HG03571 (cell line): ENCODE data around the gene ASPG.

Source experiments
- ATAC-seq: cut with Tn5 transposase; IDR thresholded peaks from one replicate; pipeline ENCODE4 v1.9.1; 2021; ENCODE audit not compliant: unreplicated experiment

The ASPG gene

DNA sequence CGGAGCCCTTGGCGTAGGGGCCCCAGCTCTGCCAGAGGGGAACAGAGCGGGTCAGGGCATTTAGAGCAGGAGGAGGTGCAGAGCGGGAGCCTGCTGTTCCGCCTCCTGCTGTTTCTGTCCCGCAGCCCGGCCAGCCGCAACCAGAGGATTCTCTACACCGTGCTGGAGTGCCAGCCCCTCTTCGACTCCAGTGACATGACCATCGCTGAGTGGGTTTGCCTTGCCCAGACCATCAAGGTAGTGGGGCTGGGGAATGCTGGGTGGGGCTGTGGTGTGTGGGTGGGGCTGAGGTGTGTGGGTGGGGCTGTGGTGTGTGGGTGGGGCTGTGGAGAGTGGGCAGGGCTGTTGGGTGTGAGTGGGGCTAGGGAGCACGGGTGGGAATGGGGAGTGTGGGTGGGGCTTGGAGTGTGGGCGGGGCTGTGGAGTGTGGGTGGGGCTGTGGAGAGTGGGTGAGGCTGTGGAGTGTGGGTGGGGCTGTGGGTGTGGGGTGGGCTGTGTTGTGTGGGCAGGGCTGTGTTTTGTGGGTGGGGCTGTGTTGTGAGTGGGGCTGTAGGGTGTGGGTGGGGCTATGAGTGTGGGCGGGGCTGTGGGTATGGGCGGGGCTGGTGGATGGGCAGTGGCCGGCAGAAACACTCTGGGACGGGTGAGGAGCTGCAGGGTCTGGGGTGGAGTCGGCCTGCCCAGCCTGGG, 8.0 kb downstream of the ASPG start:
- no peak for ATAC-seq

DNA sequence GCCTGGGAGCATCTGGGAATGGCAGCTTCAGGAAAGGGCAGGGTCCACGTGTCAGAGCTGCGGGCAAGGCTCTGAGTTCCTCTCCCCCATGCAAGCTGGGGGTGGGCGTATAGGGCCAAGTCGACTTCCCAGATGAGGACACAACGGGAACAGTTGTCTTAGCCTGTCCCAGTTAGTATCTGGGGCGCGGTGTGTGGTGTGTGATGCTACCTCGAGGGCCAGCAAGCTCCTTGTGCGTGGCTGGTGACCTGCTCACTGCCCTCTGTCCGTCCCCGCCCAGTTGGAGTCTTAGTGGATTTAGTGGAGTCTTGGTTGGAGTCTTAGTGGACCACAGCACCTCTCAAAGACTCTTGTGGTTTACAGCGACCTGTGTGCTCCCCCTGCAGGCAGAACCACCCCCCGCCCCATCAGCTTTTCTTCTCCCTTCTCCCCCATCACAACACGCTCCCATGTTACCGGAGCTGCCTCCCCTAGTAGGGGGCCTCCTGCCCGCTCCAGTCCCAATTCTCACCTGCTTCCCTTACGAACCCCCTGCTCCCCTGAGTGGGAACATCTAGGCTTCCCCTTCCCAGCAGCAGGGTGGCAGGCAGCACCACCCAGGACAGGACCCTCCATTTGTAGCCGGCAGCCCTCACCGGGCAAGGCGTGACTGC, 8.7 kb downstream of the ASPG start:
- ATAC-seq, result no peak

DNA sequence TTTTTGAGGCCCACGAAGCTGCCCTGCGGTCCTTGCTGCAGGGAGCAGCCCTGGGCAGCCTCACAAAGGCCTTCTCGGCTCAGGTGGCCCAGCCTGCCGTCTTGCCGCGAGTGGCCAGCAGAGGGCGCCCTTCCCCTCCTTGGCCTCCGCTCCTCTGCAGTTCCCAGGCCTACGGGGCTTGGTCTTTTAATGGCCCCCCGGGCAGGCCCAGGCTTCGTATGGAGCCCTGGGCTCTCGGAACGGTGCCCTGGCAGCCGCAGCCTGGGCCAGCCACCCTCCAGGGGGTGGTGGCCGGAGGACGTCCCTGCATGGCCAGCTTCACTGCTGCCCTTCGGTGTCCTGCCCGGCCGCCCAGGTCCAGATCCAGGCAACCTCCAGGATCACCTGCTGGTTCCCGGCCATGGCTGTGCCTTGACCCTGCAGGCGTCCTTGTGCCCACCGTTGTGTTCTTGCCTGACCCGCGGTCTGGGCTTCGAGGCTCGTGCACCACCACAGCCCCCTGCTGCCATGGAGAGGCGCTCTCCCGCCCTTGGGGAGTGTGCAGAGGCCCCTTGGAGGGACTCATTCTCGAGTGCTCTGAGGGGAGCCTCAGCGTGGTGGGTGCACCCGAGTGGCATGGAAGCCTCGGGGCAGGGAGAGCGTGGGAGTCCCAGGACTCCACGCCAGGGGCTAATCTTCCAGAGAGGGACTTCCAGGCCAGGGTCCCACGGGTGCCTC, 9.4 kb downstream of the ASPG start:
- ATAC-seq, result no peak

DNA sequence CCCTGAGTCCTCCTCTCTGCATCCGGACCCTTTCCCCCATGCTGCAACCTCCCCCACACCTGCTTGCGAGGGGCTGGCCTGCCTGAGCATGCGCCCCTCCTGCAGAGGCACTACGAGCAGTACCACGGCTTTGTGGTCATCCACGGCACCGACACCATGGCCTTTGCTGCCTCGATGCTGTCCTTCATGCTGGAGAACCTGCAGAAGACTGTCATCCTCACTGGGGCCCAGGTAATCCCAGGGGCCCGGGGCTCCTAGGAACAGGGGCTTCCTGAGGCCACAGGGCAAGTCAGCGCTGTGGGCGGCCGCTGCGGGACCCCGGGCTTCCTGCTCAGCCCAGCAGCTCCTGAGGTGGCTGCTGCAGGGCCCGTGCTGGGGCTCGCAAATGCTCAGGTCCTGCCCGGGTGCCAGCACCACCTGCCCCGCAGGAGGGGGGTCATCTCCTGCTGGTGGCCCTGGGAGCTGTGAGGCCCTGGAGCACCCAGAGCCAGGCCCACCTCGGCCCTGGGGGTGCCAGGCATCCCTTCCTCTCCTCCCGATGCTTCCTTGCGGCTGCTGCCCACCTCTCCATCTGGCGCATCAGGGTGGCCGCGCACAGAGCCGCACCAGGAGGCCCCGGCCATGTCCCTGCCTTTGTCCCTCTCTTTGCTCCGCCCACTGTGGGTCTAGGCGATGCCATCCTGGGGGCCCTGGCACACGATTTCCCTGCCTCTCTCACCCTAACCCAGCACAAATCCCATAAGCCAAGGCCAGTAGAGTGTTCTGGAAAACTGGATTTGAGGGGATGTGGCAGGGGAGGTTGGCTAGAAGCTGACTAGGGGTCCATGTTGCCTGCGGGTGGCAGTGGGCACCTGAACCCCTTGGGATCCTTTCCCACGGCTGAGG, 10.2 kb downstream of the ASPG start:
- no peak for ATAC-seq

DNA sequence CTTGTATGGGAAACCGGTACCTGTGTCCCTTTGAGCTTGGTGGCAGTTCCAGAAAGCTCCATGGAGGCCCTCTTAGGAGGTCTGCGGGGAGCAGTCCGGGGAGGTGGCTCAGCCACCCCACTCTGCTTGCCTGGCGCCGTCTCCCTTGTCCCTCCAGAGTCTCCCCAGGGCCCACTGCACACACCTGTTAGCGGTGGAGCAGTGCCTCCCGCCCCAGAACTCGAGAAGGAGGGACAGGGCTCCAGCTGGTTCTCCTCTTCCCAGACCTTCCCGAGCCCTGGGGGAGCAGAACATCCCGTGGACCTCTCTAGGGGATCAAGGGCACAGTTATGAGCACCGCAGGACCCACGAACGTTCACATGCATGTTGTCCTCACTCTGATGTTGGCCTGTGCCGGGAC, 10.8 kb downstream of the ASPG start:
- no peak for ATAC-seq

DNA sequence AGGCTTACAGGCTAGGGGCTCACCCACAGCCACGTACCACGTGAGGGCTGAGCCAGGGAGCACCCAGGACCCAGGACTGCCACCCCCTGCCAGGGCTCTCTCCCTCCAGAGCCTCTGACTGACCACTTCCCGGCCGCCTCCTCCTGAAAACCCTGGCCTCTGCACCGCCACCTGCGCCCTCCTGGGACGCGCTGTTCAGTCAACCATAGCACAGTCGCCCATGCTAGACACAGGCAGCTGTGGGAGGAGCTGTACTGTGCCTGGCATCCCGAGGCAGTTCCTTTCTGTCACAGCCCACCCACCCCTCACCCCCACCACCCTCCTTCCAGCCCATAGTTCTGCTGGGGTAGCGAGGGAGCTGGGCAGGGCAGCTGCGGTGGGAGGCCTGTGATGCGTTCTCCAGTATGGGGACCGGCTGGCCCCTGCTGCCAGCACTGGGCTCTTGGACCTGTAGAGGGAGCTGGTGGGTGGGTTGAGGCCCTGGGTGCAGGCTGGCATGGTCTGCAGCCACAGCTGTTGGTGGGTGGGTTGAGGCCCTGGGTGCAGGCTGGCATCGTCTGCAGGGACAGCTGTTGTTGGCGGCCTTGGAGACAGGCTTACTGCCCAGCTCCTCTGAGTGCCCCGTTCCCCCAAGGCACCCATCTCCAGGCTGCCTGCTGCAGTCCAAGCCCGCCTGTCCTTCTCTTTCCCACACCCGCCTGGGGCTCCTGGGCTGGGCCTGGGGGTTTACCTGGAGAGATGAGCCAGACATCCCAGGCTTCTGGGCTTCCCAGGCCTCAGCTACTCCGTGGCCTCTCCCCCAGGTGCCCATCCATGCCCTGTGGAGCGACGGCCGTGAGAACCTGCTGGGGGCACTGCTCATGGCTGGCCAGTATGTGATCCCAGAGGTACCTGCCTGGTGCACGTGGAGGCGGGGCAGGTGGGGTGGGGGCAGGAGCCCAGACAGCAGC, 11.5 kb downstream of the ASPG start:
- no peak for ATAC-seq

DNA sequence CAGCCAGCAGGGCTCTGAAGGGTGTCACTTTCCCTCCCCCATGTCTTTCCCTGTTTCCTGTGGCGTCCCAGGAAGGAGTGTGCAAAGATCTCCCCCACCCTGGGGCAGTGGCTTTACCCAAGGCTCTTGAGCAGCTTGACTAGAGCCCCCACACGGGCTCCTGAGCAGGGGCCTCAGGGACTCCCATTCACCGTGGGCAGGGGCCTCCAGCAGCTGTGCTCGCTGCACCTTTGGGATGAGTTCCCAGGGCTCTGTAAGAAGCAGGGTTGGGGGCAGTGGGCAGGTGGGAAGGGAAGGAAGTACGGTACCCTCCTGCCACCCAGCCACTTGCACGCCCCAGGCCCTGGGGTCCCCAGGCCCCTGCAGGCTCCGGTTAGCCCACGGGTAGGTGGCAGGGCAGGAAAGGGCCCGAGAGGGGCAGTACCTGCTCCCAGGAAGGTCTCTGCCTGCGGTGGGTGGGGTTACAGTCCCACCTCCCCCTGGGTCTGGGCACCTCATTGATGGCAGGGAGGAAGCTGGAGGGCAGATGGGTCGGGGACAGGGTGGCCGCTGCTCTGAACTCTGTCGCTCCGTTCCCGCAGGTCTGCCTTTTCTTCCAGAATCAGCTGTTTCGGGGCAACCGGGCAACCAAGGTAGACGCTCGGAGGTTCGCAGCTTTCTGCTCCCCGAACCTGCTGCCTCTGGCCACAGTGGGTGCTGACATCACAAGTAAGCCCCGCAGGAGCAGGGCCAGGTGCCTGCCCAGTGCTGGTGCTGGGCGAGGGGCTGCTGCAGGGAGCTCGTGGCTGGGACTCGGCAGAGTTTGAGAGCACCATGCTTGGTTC, 13.0 kb downstream of the ASPG start:
- no peak for ATAC-seq

DNA sequence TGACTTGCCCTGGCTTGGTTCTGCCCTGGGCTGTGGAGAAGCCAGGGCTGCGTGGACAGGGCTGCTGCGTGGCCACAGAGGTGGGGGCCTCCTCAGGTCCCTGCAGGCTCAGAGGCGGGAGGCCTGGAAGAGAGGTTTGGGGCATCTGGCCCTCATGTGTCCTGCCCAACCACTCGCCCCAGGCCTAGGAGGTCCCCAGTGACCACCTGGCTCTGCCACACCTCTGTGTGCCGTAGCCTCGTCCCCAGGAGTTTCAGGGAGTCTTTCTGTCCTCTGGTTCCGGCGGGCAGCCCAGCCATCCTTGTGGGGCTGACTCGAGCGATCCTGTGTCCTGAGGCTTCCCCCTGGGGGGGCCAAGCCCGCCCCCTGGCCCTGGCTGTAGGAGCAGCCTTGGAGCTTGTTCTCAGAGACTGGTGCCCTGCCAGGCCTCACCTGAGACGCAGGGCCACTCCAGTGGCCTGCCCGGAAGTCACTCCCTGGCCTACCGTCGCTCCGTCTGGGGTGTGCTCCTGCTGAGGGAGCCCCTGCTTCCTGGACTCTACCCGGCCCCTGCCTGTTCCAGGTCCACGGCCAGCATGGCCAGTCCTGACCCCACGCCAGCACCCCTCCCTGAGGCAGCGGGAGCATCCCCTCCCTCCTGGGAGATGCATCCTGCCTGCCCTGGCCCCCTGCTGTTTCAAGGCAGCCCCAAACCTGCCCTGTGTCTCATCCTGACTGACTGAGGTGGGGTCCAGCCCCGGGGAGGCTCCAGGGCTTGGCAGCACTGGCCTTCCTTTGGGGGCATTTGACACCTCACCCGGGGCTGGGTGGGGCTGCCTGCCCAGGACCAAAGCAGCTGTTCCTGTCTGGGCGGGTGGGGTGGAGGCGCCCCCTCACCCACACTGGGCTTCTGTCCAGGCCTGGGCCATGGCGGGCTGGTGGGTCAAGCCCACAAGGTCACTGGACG, 13.9 kb downstream of the ASPG start:
- no peak for ATAC-seq

DNA sequence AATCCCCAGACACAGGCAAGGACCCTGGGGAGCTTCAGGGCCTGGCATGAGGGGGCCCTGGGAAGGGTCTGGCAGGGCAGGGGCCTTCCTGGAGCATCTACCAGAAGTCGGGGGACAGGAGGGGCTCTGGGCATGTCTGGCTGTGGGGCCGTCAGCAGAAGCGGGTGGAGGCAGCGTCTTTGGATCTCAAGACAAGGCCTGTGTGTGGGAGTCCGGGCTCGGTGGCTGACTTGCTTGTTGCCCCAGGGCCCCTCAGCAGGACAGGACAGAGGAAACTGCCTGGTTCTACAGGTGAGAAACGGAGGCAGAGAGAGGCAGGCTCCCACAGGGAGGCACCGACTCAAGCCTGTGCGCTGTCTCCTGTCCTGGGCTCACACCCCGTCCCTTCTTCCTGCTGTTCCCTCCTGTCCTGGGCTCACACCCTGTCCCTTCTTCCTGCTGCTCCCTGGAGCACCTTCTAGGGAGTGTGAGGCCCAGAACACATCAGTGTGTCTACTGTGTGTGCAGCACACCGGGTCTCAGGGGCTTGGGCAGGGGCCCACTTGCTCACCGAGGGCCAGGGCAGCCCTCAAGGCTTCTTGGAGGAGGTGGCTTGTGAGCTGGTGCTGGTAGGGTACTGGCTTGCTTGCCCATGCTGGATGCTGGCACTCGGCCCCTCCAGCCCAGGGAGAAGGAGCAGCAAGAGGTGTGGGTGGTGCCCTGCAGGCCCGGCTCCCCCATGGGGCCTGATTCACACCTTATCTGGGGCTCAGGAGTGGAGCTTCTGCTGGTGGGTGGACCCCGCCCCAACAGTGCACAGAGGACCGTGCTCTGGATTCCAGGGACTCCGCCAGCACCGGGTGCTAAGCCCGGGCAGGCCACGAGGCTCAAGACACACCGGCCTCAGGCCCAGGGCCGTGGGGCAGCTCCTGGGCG, 14.9 kb downstream of the ASPG start:
- no peak for ATAC-seq

DNA sequence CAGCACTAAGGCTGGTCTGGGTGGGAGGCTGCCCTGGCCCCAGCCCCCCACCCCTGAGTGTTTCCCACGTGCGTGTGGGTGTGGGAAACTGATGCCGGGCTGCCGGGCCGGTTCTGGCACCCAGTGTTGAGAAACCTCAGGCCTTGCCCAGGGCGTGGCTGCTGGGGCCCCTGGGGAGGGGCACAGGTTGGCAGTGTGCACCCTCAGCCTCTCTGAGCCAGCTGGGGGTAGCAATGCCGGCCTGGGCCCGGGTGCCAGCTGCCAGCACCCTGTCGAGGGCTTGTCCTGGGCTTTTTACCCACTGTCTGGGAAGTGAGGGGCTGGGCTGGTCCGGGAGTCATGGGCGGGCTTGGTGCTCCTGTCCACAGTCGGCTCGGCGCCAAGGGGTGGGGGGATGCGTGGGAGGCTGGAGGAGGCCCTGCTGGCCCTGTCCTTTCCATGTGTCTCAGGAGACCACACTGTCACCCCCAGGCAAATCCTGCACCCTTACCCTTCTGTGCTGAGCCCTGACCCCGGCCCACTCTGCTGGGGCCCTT, 15.7 kb downstream of the ASPG start:
- no peak for ATAC-seq

DNA sequence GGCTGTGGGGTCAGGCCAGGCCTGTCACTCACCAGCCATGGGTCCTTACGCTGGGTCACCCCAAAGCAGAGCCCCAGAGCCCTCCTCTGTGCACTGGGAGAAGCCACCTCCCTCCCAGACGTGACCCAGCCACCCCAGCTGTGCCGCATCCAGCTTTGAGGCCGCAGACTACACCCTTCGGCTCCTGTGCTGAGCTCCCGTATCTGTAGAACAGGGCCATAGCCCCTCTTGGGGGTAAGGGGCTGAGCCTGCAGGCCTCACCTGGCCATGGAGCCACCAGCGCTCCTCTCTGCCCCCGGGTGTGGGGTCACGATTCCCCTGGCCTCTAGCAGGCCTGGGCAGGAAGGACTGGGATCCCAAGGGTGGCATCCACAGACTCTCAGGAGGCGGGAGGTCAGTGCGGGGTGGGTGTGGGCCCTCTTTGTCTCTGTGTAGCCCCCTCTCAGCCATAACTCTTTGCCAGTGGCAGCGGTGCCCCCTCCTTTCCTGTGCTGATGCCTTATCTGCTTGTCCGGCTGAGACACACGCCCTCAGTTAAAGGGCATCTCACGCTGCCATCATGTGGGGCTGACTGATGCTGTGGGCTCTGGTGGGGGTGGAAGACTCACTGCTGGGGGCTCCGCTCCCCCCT, 16.3 kb downstream of the ASPG start:
- ATAC-seq, result no peak

DNA sequence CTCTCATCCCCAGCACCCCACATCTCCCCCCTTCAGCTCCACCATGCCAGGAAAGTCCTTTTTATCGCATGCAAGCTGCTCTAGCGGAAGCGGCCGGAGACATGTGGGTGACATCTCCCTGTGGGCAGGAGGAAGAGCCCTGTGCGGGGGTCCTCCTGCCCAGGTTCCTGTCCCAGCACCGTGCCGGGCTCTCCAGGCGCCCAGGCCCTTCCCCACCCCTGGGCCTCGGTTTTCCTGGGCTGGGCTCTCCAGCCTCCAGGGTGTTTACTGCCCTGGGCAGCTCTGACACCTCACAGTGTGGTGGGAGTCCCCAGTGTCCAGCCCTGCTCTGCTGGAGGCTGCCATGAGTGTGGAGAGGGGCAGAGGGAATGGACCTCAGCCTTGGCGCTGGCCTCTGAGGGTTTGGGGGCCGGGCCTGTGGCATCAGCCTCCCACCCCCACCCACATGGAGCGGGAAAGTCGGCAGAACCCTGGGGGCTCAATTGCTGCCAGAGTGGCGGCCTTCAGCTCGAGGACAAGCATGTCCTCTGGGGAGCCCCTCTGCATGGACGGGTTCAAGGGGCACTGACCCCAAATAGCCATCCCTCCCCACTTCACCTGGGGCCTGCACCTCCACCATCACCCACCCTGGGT, 16.9 kb downstream of the ASPG start:
- no peak for ATAC-seq

DNA sequence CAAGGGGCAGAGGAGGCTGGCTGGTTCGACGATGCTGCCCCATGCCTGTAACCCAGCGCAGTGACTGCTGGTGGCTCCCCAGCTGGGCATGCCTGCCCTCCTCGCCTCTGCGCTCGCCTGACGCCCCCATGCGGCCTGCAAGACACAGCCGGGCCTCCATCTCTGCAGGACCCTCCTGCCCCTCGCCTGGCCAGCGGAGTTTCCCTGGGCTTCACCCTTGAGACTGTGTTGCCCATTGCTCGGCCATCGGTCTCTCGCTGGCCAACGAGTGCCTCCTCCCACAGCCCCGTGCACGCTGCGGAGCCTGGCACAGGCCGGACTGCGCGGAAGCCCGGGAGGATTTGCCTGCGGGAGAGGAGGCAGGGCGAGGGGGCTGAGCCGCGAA, 17.6 kb downstream of the ASPG start:
- no peak for ATAC-seq

DNA sequence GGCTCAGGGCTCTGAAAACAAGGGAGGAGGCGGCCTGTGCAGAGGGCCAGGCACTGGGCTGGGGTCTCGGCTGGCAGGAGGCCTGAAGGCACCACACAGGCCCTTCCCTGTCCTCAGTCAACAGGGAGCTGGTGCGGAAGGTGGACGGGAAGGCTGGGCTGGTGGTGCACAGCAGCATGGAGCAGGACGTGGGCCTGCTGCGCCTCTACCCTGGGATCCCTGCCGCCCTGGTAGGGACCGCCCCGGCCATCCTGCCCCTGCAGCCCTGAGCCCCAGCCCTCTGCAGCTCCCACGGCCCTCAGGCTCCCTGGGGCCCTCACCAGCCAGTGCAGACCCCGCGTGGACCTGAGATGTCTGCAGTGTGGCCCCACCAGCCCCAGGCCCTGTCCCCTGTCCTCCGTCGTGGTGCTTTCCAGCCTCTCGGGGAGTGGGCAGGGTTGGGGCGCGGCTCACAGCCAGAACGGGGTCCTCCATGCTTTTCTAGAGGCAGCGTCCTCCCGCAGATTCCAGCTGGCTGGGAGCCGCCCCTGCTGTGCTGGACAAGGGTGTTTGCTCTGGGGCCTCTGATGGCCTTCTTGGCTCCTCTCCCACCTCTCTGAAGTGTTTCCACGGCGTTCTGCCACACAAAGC, 18.1 kb downstream of the ASPG start:
- ATAC-seq, result no peak

DNA sequence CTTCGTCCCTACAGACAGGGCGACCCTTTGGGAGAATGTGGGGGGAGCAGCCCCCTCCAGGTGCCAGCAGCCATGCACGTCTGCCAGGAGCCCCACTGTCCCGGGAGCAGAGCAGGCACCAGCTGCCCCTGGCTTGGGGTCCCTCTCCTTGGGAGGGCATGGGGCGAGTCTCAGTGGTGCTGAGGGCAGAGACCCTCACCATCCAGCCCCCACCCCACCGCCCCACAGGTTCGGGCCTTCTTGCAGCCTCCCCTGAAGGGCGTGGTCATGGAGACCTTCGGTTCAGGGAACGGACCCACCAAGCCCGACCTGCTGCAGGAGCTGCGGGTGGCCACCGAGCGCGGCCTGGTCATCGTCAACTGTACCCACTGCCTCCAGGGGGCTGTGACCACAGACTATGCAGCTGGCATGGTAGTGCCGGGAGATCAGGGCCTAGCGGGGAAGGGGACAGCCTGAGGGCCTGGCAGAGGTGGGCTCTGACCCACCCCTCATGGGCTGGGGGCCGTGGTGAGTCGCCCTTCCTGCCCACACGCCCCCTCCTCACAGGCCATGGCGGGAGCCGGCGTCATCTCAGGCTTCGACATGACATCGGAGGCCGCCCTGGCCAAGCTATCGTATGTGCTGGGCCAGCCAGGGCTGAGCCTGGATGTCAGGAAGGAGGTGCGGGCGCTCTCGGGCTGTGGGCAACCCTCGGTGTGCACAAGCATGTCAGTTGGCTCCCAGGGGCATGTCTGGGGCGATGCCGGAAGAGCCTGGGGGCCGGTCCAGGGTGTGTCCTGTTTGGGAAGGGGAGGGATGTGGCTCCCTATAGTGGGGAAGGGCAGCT, 18.8 kb downstream of the ASPG start:
- no peak for ATAC-seq
